H1 (cell line): ENCODE measurements around the gene ING4. TPM values are rescaled to one million over a fixed set of nuclear protein-coding genes. Genes with fewer than 3 reads are reported as not detected.

Source experiments
- CTCF ChIA-PET: fragments of 300-600 bp; sonication (Branson Sonifier 250); formaldehyde crosslinking; loops from one replicate; lab custom pipeline; 2021; ENCODE audit not compliant: partially characterized antibody; lab: Charles Lee
- POLR2A ChIA-PET: fragments of 300-600 bp; sonication (Branson Sonifier 250); formaldehyde crosslinking; loops from one replicate; lab custom pipeline; 2021; ENCODE audit warnings: inconsistent platforms; ENCODE audit not compliant: partially characterized antibody; lab: Charles Lee
- DNase-seq, 2 experiments: peaks; one replicate each; pipeline versions ENCODE4 v3.0.0 to v3.0.0-alpha.2; 2010 to 2022; ENCODE audit warnings: low spot score in 2 of 2, low read depth in 1 of 2, mixed read lengths in 1 of 2
- FAIRE-seq: peaks from 2 replicates; lab custom pipeline; 2011; peaks lifted over from hg19 to GRCh38; lab: Jason Lieb, UNC
- H2AFZ ChIP-seq: 2 replicates; pipeline ENCODE4 v1.8.1; 2012; ENCODE audit warnings: low read length, inconsistent platforms
- H2AK5ac ChIP-seq: 2 replicates; pipeline ENCODE4 v1.6.1; 2013; ENCODE audit warnings: low read depth, low read length
- H2BK120ac ChIP-seq: replicated peaks from 2 replicates; pipeline ENCODE3; 2013; ENCODE audit warnings: low read depth, low read length, inconsistent platforms
- H2BK12ac ChIP-seq: 2 replicates; pipeline ENCODE4 v1.6.1; 2013; ENCODE audit warnings: low read depth, low read length
- H2BK15ac ChIP-seq: 2 replicates; pipeline ENCODE4 v1.6.1; 2013; ENCODE audit warnings: low read length
- H2BK20ac ChIP-seq: 2 replicates; pipeline ENCODE4 v1.6.1; 2013; ENCODE audit warnings: low read length
- H2BK5ac ChIP-seq: 2 replicates; pipeline ENCODE4 v1.6.1; 2013; ENCODE audit warnings: low read depth, low read length
- H3K14ac ChIP-seq: 2 replicates; pipeline ENCODE4 v1.6.1; 2013; ENCODE audit warnings: inconsistent platforms; ENCODE audit not compliant: insufficient read length
- H3K18ac ChIP-seq: 2 replicates; pipeline ENCODE4 v1.6.1; 2013; ENCODE audit warnings: low read length; ENCODE audit errors: extremely low read depth
- H3K23ac ChIP-seq: 2 replicates; pipeline ENCODE4 v1.6.1; 2013; ENCODE audit warnings: inconsistent platforms; ENCODE audit not compliant: insufficient read length
- H3K23me2 ChIP-seq: 2 replicates; pipeline ENCODE4 v1.6.1; 2013; ENCODE audit warnings: low read depth, low read length
- H3K27ac ChIP-seq: 2 replicates; pipeline ENCODE4 v1.6.1; 2011; ENCODE audit warnings: low read depth, low read length, inconsistent platforms
- H3K27me3 ChIP-seq, 4 experiments: replicated peaks in 1 of 4; 1 replicate in 1 of 4; 2 replicates in 3 of 4; pipeline versions ENCODE4 v1.6.1 to v1.8.1; 2011 to 2013; ENCODE audit warnings: low read length in 3 of 4, mild to moderate bottlenecking in 3 of 4, inconsistent platforms in 2 of 4, mixed read lengths in 2 of 4, moderate library complexity in 1 of 4; ENCODE audit not compliant: control insufficient read depth in 3 of 4, insufficient read depth in 3 of 4; ENCODE audit errors: extremely low read depth in 1 of 4
- H3K36me3 ChIP-seq, 4 experiments: 2 replicates each; pipeline versions ENCODE4 v1.6.1 to v1.8.1; 2011 to 2013; ENCODE audit warnings: mild to moderate bottlenecking in 4 of 4, low read length in 3 of 4, moderate library complexity in 2 of 4, control low read depth in 1 of 4, inconsistent platforms in 1 of 4; ENCODE audit not compliant: insufficient read depth in 4 of 4, control insufficient read depth in 2 of 4
- H3K4ac ChIP-seq: replicated peaks from 2 replicates; pipeline ENCODE3; 2013; ENCODE audit warnings: low read length, low read depth, mixed read lengths, inconsistent platforms; ENCODE audit not compliant: insufficient read length
- H3K4me1 ChIP-seq, 4 experiments: replicated peaks in 1 of 4; 1 replicate in 1 of 4; 2 replicates in 3 of 4; pipeline versions ENCODE4 v1.6.1 to v1.8.1; 2011 to 2013; ENCODE audit warnings: low read length in 3 of 4, inconsistent platforms in 2 of 4, mixed read lengths in 1 of 4; ENCODE audit not compliant: insufficient read depth in 4 of 4, control insufficient read depth in 3 of 4
- H3K4me2 ChIP-seq, 2 experiments: 2 replicates each; pipeline versions ENCODE4 v1.6.1 to v1.8.1; 2011 to 2013; ENCODE audit warnings: low read depth in 2 of 2, low read length in 2 of 2, control low read depth in 1 of 2, inconsistent platforms in 1 of 2, mild to moderate bottlenecking in 1 of 2; ENCODE audit not compliant: insufficient read depth in 1 of 2
- H3K4me3 ChIP-seq, 4 experiments: fragments of 200-600, 300-600 bp in 1 of 4; sonication (generic), shearing (Covaris generic), sonication (Bioruptor Twin) in 1 of 4; 2 replicates each; pipeline versions ENCODE4 v1.5.1 to v1.8.1; 2011 to 2016; ENCODE audit warnings: low read length in 4 of 4, low read depth in 3 of 4, control low read depth in 2 of 4, inconsistent platforms in 2 of 4, mild to moderate bottlenecking in 2 of 4, mixed read lengths in 1 of 4, moderate library complexity in 1 of 4; ENCODE audit not compliant: insufficient read depth in 2 of 4; ENCODE audit errors: extremely low read depth in 1 of 4
- H3K56ac ChIP-seq: replicated peaks from 2 replicates; pipeline ENCODE3; 2013; ENCODE audit warnings: low read depth, mild to moderate bottlenecking, mixed read lengths, low read length, inconsistent platforms; ENCODE audit not compliant: insufficient read length
- H3K79me1 ChIP-seq: 2 replicates; pipeline ENCODE4 v1.6.1; 2013; ENCODE audit warnings: low read depth, low read length, control low read depth
- H3K79me2 ChIP-seq, 2 experiments: 2 replicates each; pipeline versions ENCODE4 v1.6.1 to v1.8.1; 2012 to 2013; ENCODE audit warnings: low read length in 2 of 2, mild to moderate bottlenecking in 2 of 2, inconsistent platforms in 1 of 2; ENCODE audit not compliant: insufficient read depth in 2 of 2, control insufficient read depth in 1 of 2
- H3K9ac ChIP-seq, 4 experiments: replicated peaks in 1 of 4; 1 replicate in 1 of 4; 2 replicates in 3 of 4; pipeline versions ENCODE4 v1.6.1 to v1.8.1; 2011 to 2013; ENCODE audit warnings: low read depth in 3 of 4, low read length in 3 of 4, control low read depth in 2 of 4, mild to moderate bottlenecking in 2 of 4, moderate library complexity in 2 of 4, inconsistent platforms in 1 of 4; ENCODE audit errors: extremely low read depth in 1 of 4
- H3K9me3 ChIP-seq, 2 experiments: 2 replicates each; pipeline versions ENCODE4 v1.6.1 to v1.8.1; 2012 to 2013; ENCODE audit warnings: mild to moderate bottlenecking in 2 of 2, moderate library complexity in 2 of 2, control low read depth in 1 of 2, inconsistent platforms in 1 of 2, low read depth in 1 of 2, low read length in 1 of 2, mixed read lengths in 1 of 2; ENCODE audit not compliant: insufficient read depth in 2 of 2
- H4K20me1 ChIP-seq, 2 experiments: replicated peaks in 1 of 2; 2 replicates each; pipeline versions ENCODE3 to v1.8.1; 2011 to 2013; ENCODE audit warnings: inconsistent platforms in 2 of 2, low read length in 2 of 2, mild to moderate bottlenecking in 1 of 2; ENCODE audit not compliant: insufficient read depth in 2 of 2, control insufficient read depth in 1 of 2
- H4K5ac ChIP-seq: 2 replicates; pipeline ENCODE4 v1.6.1; 2013; ENCODE audit warnings: low read length, low read depth, mixed read lengths, inconsistent platforms; ENCODE audit not compliant: insufficient read length
- H4K8ac ChIP-seq: 2 replicates; pipeline ENCODE4 v1.8.0; 2013; ENCODE audit warnings: mild to moderate bottlenecking, moderate library complexity, low read length, inconsistent platforms; ENCODE audit not compliant: insufficient read depth; ENCODE audit errors: extremely low read depth
- H4K91ac ChIP-seq: replicated peaks from 2 replicates; pipeline ENCODE3; 2013; ENCODE audit warnings: low read length, mixed read lengths, inconsistent platforms; ENCODE audit not compliant: insufficient read length
- CHD2 ChIP-seq: IDR thresholded peaks from 2 replicates; pipeline ENCODE4 v1.6.1; 2012; ENCODE audit warnings: low read length, improper control_type of control experiment
- EZH2 ChIP-seq: fragments of 200-600 bp; sonication (generic); IDR thresholded peaks from 2 replicates; pipeline ENCODE4 v1.7.1; 2012; ENCODE audit warnings: low read depth, mild to moderate bottlenecking, moderate library complexity, low read length, inconsistent platforms; ENCODE audit not compliant: severe bottlenecking
- KDM4A ChIP-seq: IDR thresholded peaks from one replicate; pipeline ENCODE4 v1.7.1; 2012; ENCODE audit warnings: low read depth, mild to moderate bottlenecking, moderate library complexity, low read length, inconsistent platforms; ENCODE audit not compliant: severe bottlenecking
- MAX ChIP-seq: IDR thresholded peaks from 2 replicates; pipeline ENCODE4 v1.6.1; 2012; ENCODE audit warnings: inconsistent platforms
- PHF8 ChIP-seq: fragments of 200-600 bp; sonication (generic); conservative IDR thresholded peaks from 2 replicates; pipeline ENCODE4 v1.7.1; 2012; ENCODE audit warnings: low read depth, mild to moderate bottlenecking, inconsistent platforms, low read length, moderate library complexity
- SIN3A ChIP-seq, 2 experiments: IDR thresholded peaks in 1 of 2; conservative IDR thresholded peaks in 1 of 2; 2 replicates each; pipeline ENCODE4 v1.6.1; 2011 to 2012; ENCODE audit warnings: low read length in 2 of 2, improper control_type of control experiment in 1 of 2, low read depth in 1 of 2, mild to moderate bottlenecking in 1 of 2
- WGBS, 2 experiments: shearing (Covaris generic) in 1 of 2; methylation state at CpG; one replicate each; pipeline versions ENCODE4 v1.1.6 to v1.1.7; 2013 to 2015; ENCODE audit warnings: low lambda C conversion rate in 2 of 2, mixed read lengths in 2 of 2, inconsistent platforms in 1 of 2, low coverage in 1 of 2, missing lambda C conversion rate in 1 of 2; ENCODE audit not compliant: insufficient replicate concordance in 2 of 2, insufficient coverage in 1 of 2, insufficient read length in 1 of 2; ENCODE audit errors: extremely low coverage in 1 of 2, missing lambda C conversion rate in 1 of 2; 5-methylcytosine and 5-hydroxymethylcytosine counted together
- polyA plus RNA-seq, 7 experiments: library from polyadenylated mRNA; depleted of rRNA in 3 of 7; stranded (reverse) in 5 of 7; unstranded in 2 of 7; fragments of >200 nt in 5 of 7; fragments of 200-250 nt in 2 of 7; gene quantifications; 1 replicate in 5 of 7; 2 replicates in 1 of 7; 4 replicates in 1 of 7; pipeline versions ENCODE4 v1.2.1 to v1.2.3, GENCODE V29; 2011 to 2013; ENCODE audit warnings: missing spikeins in 2 of 7, mixed read lengths in 2 of 7
- total RNA-seq: library from RNA; stranded (reverse); fragmentation: NEBNext Ultra II Directional; extraction: Animal tissue kit (Norgen Biotek cat#: 25700); gene quantifications from 2 replicates; pipeline ENCODE4 v1.2.1, GENCODE V29; 2021
- TF ChIP-seq, protein P1 (sequence below), 3 experiments: IDR thresholded peaks; 1 replicate in 2 of 3; 2 replicates in 1 of 3; pipeline versions ENCODE4 v1.5.1 to v1.6.1; 2011; ENCODE audit warnings: low read length in 3 of 3, mild to moderate bottlenecking in 3 of 3, inconsistent platforms in 2 of 3, low read depth in 1 of 3, moderate library complexity in 1 of 3; ENCODE audit not compliant: insufficient read depth in 1 of 3; ENCODE audit errors: control extremely low read depth in 1 of 3

Gene ING4
- total and polyA plus RNA-seq, 2 of the 8 experiments (the other 6 are each of a cell fraction or from before 2014, with no cell fraction given), result 22.9 to 28.6 TPM

GRCh38 chr12:6699989-6700645 is 37.2 kb upstream of the ING4 start:
- ChIA-PET CTCF (interaction anchor here (0.5 to 4.5 kb wide), 12 partner anchors 11 to 136 kb away, joined by 3 to 39 read pairs (median 4); partner anchors contain the start of gene ZNF384), POLR2A (interaction anchor here (0.6 to 3.1 kb wide), 18 partner anchors 8 to 166 kb away, joined by 3 to 32 read pairs (median 3); partner anchors contain the start of genes CDCA3, GAPDH, USP5 and ZNF384)
- peak overlapping the region; percentile 72 to 90 (median 72) for H3K4me3 ChIP-seq
- no peaks in the 10 kb centered on the region for H4K20me1 ChIP-seq
- H4K5ac ChIP-seq, result peak overlapping the region; percentile 55
- peaks cover 0 to 12% (median 9%) of the 10 kb centered on the region in 4 experiments; a peak in 5 of 7 replicates for H3K4me1 ChIP-seq
- H3K4me2 ChIP-seq, result peak overlapping the region; percentile 84 to 99
- DNase-seq (peak in 1 of 2 experiments; percentile 79), FAIRE-seq (no peak)
- no peak overlapping the region for H3K4ac ChIP-seq
- no peaks in the 10 kb centered on the region; the same call in 1 of the 2 replicates for H3K79me1 ChIP-seq
- H3K14ac ChIP-seq, result no peak overlapping the region
- H3K79me2 ChIP-seq, result no peaks in the 10 kb centered on the region
- H2AFZ ChIP-seq, result 0 out of 2 replicates have a peak overlapping the region, but pooled peaks have one; percentile 60
- H3K27ac ChIP-seq, result no peak overlapping the region
- H3K9me3 ChIP-seq, result no peaks in the 10 kb centered on the region
- H3K23me2 ChIP-seq, result peaks cover 14% of the 10 kb centered on the region
- H2AK5ac ChIP-seq, result no peak overlapping the region
- H3K9ac ChIP-seq, result peak overlapping the region; percentile 29 to 69 (median 48); a peak in 6 of 7 replicates
- WGBS, 2 experiments, result 2% methylated on average over 19 of the region's 65 CpGs; no CpG with 5 or more reads in 1 of the 2 experiments
- H2BK5ac ChIP-seq, result peak overlapping the region; percentile 60; the same call in 1 of the 2 replicates
- H2BK15ac ChIP-seq, result no peak overlapping the region; the same call in 1 of the 2 replicates
- no peak overlapping the region for H4K91ac ChIP-seq
- peak overlapping the region; percentile 93 for H3K18ac ChIP-seq
- peak overlapping the region; percentile 5 for H3K56ac ChIP-seq
- H4K8ac ChIP-seq, result 0 out of 2 replicates have a peak overlapping the region, but pooled peaks have one; percentile 30
- 0 out of 2 replicates have a peak overlapping the region, but pooled peaks have one; percentile 87 for H2BK12ac ChIP-seq
- H2BK20ac ChIP-seq, result no peak overlapping the region
- H3K36me3 ChIP-seq, result 0 out of 8 replicates have a peak, but pooled peaks cover 0 to 3% (median 0%) of the 10 kb centered on the region in 4 experiments
- peaks cover 0 to 16% (median 14%) of the 10 kb centered on the region in 4 experiments; a peak in 6 of 7 replicates for H3K27me3 ChIP-seq
- H2BK120ac ChIP-seq, result no peak overlapping the region
- no peak overlapping the region for H3K23ac ChIP-seq
- peak; percentile 0 for TF ChIP-seq EZH2
- peak; percentile 13; the same call in 1 of the 2 replicates for TF ChIP-seq MAX
- TF ChIP-seq, protein P1, sequence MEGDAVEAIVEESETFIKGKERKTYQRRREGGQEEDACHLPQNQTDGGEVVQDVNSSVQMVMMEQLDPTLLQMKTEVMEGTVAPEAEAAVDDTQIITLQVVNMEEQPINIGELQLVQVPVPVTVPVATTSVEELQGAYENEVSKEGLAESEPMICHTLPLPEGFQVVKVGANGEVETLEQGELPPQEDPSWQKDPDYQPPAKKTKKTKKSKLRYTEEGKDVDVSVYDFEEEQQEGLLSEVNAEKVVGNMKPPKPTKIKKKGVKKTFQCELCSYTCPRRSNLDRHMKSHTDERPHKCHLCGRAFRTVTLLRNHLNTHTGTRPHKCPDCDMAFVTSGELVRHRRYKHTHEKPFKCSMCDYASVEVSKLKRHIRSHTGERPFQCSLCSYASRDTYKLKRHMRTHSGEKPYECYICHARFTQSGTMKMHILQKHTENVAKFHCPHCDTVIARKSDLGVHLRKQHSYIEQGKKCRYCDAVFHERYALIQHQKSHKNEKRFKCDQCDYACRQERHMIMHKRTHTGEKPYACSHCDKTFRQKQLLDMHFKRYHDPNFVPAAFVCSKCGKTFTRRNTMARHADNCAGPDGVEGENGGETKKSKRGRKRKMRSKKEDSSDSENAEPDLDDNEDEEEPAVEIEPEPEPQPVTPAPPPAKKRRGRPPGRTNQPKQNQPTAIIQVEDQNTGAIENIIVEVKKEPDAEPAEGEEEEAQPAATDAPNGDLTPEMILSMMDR (IDR thresholded peaks at IDR 0.05; ENCODE audit: control extremely low read depth in 1 of 3, insufficient read depth in 1 of 3, low read depth in 1 of 3, low read length in 3 of 3), result no peak
- no peak for TF ChIP-seq CHD2
- TF ChIP-seq SIN3A (conservative IDR thresholded peaks at IDR 0.05 in 1 of 2, IDR thresholded peaks at IDR 0.05 in 1 of 2; ENCODE audit: low read depth in 1 of 2, low read length in 2 of 2), result peak in 1 of 2 experiments; percentile 61; a peak in 1 of 4 replicates
- TF ChIP-seq PHF8, result 0 out of 2 replicates have a peak, but pooled peaks have one; percentile 43
- peak; percentile 99 for TF ChIP-seq KDM4A
